H9 (cell line): ENCODE data around the gene IMMP2L. TPM values are rescaled to one million over a fixed set of nuclear protein-coding genes. Genes with fewer than 3 reads are reported as not detected.
A peak's percentile ranks its signal among the peaks of the same experiment; 100 is the strongest.

Source experiments
- DNase-seq: peaks from one replicate; pipeline ENCODE4 v3.0.0-alpha.2; 2017
- H2AFZ ChIP-seq: one replicate; pipeline ENCODE4 v1.6.1; 2013; ENCODE audit warnings: mild to moderate bottlenecking, low read length, control low read depth, moderate library complexity
- H2AK5ac ChIP-seq: 2 replicates; pipeline ENCODE4 v1.6.1; 2013; ENCODE audit warnings: low read length, control low read depth, mixed read lengths; ENCODE audit not compliant: insufficient read length
- H2BK120ac ChIP-seq: one replicate; pipeline ENCODE4 v1.6.1; 2013; ENCODE audit warnings: low read depth, mild to moderate bottlenecking, low read length, control low read depth, inconsistent platforms; ENCODE audit not compliant: poor library complexity, severe bottlenecking
- H2BK12ac ChIP-seq: 2 replicates; pipeline ENCODE4 v1.6.1; 2013; ENCODE audit warnings: low read length, control low read depth, mixed read lengths, low read depth; ENCODE audit not compliant: insufficient read length
- H2BK15ac ChIP-seq: 2 replicates; pipeline ENCODE4 v1.6.1; 2013; ENCODE audit warnings: low read depth, low read length, control low read depth
- H2BK20ac ChIP-seq: one replicate; pipeline ENCODE4 v1.6.1; 2013; ENCODE audit warnings: low read depth, mild to moderate bottlenecking, low read length, control low read depth, inconsistent platforms; ENCODE audit not compliant: poor library complexity, severe bottlenecking
- H2BK5ac ChIP-seq: 2 replicates; pipeline ENCODE4 v1.6.1; 2013; ENCODE audit warnings: low read length, control low read depth, mixed read lengths; ENCODE audit not compliant: insufficient read length
- H3K14ac ChIP-seq: 2 replicates; pipeline ENCODE4 v1.6.1; 2013; ENCODE audit warnings: low read length, control low read depth; ENCODE audit not compliant: insufficient read depth
- H3K18ac ChIP-seq: 2 replicates; pipeline ENCODE4 v1.6.1; 2013; ENCODE audit warnings: low read depth, mild to moderate bottlenecking, mixed read lengths, low read length, control low read depth; ENCODE audit not compliant: insufficient read length
- H3K23ac ChIP-seq: 2 replicates; pipeline ENCODE4 v1.6.1; 2013; ENCODE audit warnings: low read length, control low read depth, mixed read lengths, low read depth; ENCODE audit not compliant: insufficient read length
- H3K23me2 ChIP-seq: 2 replicates; pipeline ENCODE4 v1.6.1; 2013; ENCODE audit warnings: low read depth, mild to moderate bottlenecking, mixed read lengths, low read length, control low read depth; ENCODE audit not compliant: insufficient read length, poor library complexity, severe bottlenecking
- H3K27ac ChIP-seq: 2 replicates; pipeline ENCODE4 v1.5.1; 2013; ENCODE audit warnings: low read length, control low read depth, mixed read lengths, low read depth; ENCODE audit not compliant: insufficient read length
- H3K27me3 ChIP-seq: 2 replicates; pipeline ENCODE4 v1.6.1; 2013; ENCODE audit warnings: low read length, control low read depth, inconsistent platforms; ENCODE audit not compliant: insufficient read depth
- H3K4ac ChIP-seq: 2 replicates; pipeline ENCODE4 v1.6.1; 2013; ENCODE audit warnings: low read depth, mild to moderate bottlenecking, control low read depth, inconsistent platforms, low read length, moderate library complexity
- H3K4me1 ChIP-seq: 2 replicates; pipeline ENCODE4 v1.6.1; 2013; ENCODE audit warnings: low read length, control low read depth, inconsistent platforms; ENCODE audit not compliant: insufficient read depth
- H3K4me2 ChIP-seq: 2 replicates; pipeline ENCODE4 v1.6.1; 2013; ENCODE audit warnings: low read length, control low read depth, mixed read lengths; ENCODE audit not compliant: insufficient read length, insufficient read depth
- H3K56ac ChIP-seq: 2 replicates; pipeline ENCODE4 v1.6.1; 2013; ENCODE audit warnings: low read depth, mild to moderate bottlenecking, mixed read lengths, low read length, control low read depth; ENCODE audit not compliant: insufficient read length
- H3K79me1 ChIP-seq: 2 replicates; pipeline ENCODE4 v1.6.1; 2013; ENCODE audit warnings: low read depth, mild to moderate bottlenecking, moderate library complexity, low read length, control low read depth, inconsistent platforms; ENCODE audit not compliant: insufficient read depth, poor library complexity, severe bottlenecking
- H3K79me2 ChIP-seq: 2 replicates; pipeline ENCODE4 v1.6.1; 2013; ENCODE audit warnings: low read length, control low read depth, inconsistent platforms; ENCODE audit not compliant: insufficient read depth
- H3K9ac ChIP-seq: 2 replicates; pipeline ENCODE4 v1.6.1; 2013; ENCODE audit warnings: low read length, control low read depth, mixed read lengths; ENCODE audit not compliant: insufficient read length; ENCODE audit errors: extremely low read depth
- H3K9me3 ChIP-seq: one replicate; pipeline ENCODE4 v1.6.1; 2013; ENCODE audit warnings: low read depth, low read length, inconsistent platforms; ENCODE audit not compliant: control insufficient read depth
- H3T11ph ChIP-seq: one replicate; pipeline ENCODE4 v1.6.1; 2013; ENCODE audit warnings: mild to moderate bottlenecking, low read length, control low read depth, inconsistent platforms
- H4K20me1 ChIP-seq: one replicate; pipeline ENCODE4 v1.6.1; 2013; ENCODE audit not compliant: control insufficient read depth, insufficient read length, insufficient read depth
- H4K5ac ChIP-seq: 2 replicates; pipeline ENCODE4 v1.6.1; 2013; ENCODE audit warnings: low read depth, mild to moderate bottlenecking, mixed read lengths, low read length, control low read depth; ENCODE audit not compliant: insufficient read length
- H4K8ac ChIP-seq: replicated peaks from 2 replicates; pipeline ENCODE4 v1.6.1; 2013; ENCODE audit warnings: low read length, control low read depth, mixed read lengths, low read depth; ENCODE audit not compliant: insufficient read length
- H4K91ac ChIP-seq: 2 replicates; pipeline ENCODE4 v1.6.1; 2013; ENCODE audit warnings: low read depth, mild to moderate bottlenecking, moderate library complexity, mixed read lengths, low read length, control low read depth; ENCODE audit not compliant: insufficient read length
- H3K27ac Mint-ChIP-seq, 3 experiments: 2 replicates in 2 of 3; 3 replicates in 1 of 3; pipeline ENCODE4 v1.8.0; 2020 to 2021; ENCODE audit warnings: mixed read lengths in 3 of 3, mild to moderate bottlenecking in 1 of 3, moderate library complexity in 1 of 3
- H3K27me3 Mint-ChIP-seq: 2 replicates; pipeline ENCODE4 v1.8.0; 2021; ENCODE audit warnings: low read depth, mild to moderate bottlenecking, moderate library complexity, mixed read lengths
- H3K36me3 Mint-ChIP-seq, 3 experiments: 2 replicates in 2 of 3; 3 replicates in 1 of 3; pipeline ENCODE4 v1.8.0; 2020 to 2021; ENCODE audit warnings: low read depth in 3 of 3, mixed read lengths in 3 of 3; ENCODE audit not compliant: insufficient read depth in 1 of 3
- H3K4me1 Mint-ChIP-seq, 2 experiments: 2 replicates each; pipeline ENCODE4 v1.8.0; 2020; ENCODE audit warnings: mixed read lengths in 2 of 2
- H3K4me3 Mint-ChIP-seq, 2 experiments: 2 replicates in 1 of 2; 3 replicates in 1 of 2; pipeline ENCODE4 v1.8.0; 2020 to 2021; ENCODE audit warnings: mild to moderate bottlenecking in 2 of 2, mixed read lengths in 2 of 2, moderate library complexity in 1 of 2
- H3K9me3 Mint-ChIP-seq, 2 experiments: 2 replicates in 1 of 2; 3 replicates in 1 of 2; pipeline ENCODE4 v1.8.0; 2020; ENCODE audit warnings: mild to moderate bottlenecking in 2 of 2, mixed read lengths in 2 of 2, moderate library complexity in 1 of 2
- WGBS: extraction: QIAGEN DNeasy Blood & Tissue Kit; methylation state at CpG from one replicate; pipeline ENCODE4 v1.1.7; 2013; ENCODE audit warnings: missing lambda C conversion rate, low lambda C conversion rate, mixed read lengths; ENCODE audit not compliant: insufficient read length; ENCODE audit errors: extremely low coverage; 5-methylcytosine and 5-hydroxymethylcytosine counted together
- total RNA-seq: library from RNA; stranded (reverse); gene quantifications from 2 replicates; pipeline ENCODE4 v1.2.1, GENCODE V29; 2021
- TF ChIP-seq, protein P1 (sequence below): fragments of 200-600 bp; sonication (generic); conservative IDR thresholded peaks from 3 replicates; pipeline ENCODE4 v1.8.0; 2021; ENCODE audit warnings: antibody characterized with exemption, mild to moderate bottlenecking

The IMMP2L gene
- total RNA-seq, 1 experiment from 2014 or later: 14.7 TPM

DNA sequence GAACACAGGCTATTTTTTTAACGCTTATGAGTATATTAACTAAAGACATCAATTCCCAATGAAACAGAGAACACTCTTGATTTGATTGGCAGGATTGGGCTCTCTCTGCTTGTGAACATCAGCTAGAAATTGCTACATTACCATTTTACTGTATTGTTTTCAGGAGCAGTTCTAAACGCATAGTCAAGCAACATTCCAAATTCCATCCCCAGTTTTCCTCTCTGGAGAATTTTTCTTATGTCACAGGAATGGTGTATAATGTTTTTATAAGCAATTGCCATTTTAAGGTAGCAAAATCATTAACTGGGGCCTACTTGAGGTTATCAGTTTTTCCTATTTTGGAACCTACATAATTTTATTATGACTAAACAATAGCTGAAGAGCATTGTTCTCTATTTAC lies 748.3 kb downstream of the IMMP2L start:
- Mint-ChIP-seq H3K27me3 (no peaks in the 10 kb centered on the region), H3K4me1 (peaks cover 12 to 17% of the 10 kb centered on the region in 2 experiments), H3K9me3 (peaks cover 3 to 4% of the 10 kb centered on the region in 2 experiments; a peak in 3 of 5 replicates), H3K27ac (0 out of 7 replicates have a peak overlapping the region, but pooled peaks of 1 of the 3 experiments have one; percentile 14), H3K4me3 (no peak overlapping the region), H3K36me3 (peaks cover 0 to 4% (median 2%) of the 10 kb centered on the region in 3 experiments; a peak in 2 of 7 replicates)
- no peak overlapping the region for H3K4me2 ChIP-seq
- H4K20me1 ChIP-seq: no peaks in the 10 kb centered on the region
- no peaks in the 10 kb centered on the region for H3K23me2 ChIP-seq
- no peaks in the 10 kb centered on the region for H3K9me3 ChIP-seq
- no peaks in the 10 kb centered on the region for H3K79me2 ChIP-seq
- H3K9ac ChIP-seq: no peak overlapping the region
- no peak overlapping the region for H3T11ph ChIP-seq
- H4K8ac ChIP-seq: no peak overlapping the region
- no peak overlapping the region for H3K4ac ChIP-seq
- H3K56ac ChIP-seq: no peak overlapping the region
- no peaks in the 10 kb centered on the region for H3K27me3 ChIP-seq
- no peak overlapping the region for H2BK5ac ChIP-seq
- no peak overlapping the region for H4K5ac ChIP-seq
- H2AFZ ChIP-seq: no peak overlapping the region
- H3K23ac ChIP-seq: no peak overlapping the region
- no peak overlapping the region for H3K18ac ChIP-seq
- H2BK20ac ChIP-seq: no peak overlapping the region
- H3K27ac ChIP-seq: no peak overlapping the region
- no peaks in the 10 kb centered on the region; the same call in 1 of the 2 replicates for H3K4me1 ChIP-seq
- H2AK5ac ChIP-seq: no peak overlapping the region
- WGBS: no CpG with 5 or more reads among the region's 2 CpGs
- H4K91ac ChIP-seq: no peak overlapping the region
- no peak overlapping the region for H2BK12ac ChIP-seq
- H3K79me1 ChIP-seq: no peaks in the 10 kb centered on the region
- TF ChIP-seq, protein P1, sequence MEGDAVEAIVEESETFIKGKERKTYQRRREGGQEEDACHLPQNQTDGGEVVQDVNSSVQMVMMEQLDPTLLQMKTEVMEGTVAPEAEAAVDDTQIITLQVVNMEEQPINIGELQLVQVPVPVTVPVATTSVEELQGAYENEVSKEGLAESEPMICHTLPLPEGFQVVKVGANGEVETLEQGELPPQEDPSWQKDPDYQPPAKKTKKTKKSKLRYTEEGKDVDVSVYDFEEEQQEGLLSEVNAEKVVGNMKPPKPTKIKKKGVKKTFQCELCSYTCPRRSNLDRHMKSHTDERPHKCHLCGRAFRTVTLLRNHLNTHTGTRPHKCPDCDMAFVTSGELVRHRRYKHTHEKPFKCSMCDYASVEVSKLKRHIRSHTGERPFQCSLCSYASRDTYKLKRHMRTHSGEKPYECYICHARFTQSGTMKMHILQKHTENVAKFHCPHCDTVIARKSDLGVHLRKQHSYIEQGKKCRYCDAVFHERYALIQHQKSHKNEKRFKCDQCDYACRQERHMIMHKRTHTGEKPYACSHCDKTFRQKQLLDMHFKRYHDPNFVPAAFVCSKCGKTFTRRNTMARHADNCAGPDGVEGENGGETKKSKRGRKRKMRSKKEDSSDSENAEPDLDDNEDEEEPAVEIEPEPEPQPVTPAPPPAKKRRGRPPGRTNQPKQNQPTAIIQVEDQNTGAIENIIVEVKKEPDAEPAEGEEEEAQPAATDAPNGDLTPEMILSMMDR: no peak
- DNase-seq: no peak
- H2BK120ac ChIP-seq: no peak overlapping the region
- H2BK15ac ChIP-seq: no peak overlapping the region
- H3K14ac ChIP-seq: no peak overlapping the region
